Smooth muscle cell (in vitro differentiated cells): ENCODE measurements around the gene KANSL2. TPM values are rescaled to one million over a fixed set of nuclear protein-coding genes. Genes with fewer than 3 reads are reported as not detected.
"Not testable (repeated sequence)": the region's sequence is repeated elsewhere in the genome, so short reads cannot be mapped to it uniquely, and the experiment has no call there.

ENCODE experiments used
- DNase-seq: peaks from one replicate; lab custom pipeline; 2025; ENCODE audit not compliant: unreplicated experiment; lab: John Stamatoyannopoulos, UW
- H2AFZ ChIP-seq: fragments of 200-600 bp; sonication (generic); 2 replicates; pipeline ENCODE4 v1.6.0; 2016; ENCODE audit warnings: antibody characterized with exemption, low read depth, mild to moderate bottlenecking
- H3F3A ChIP-seq: fragments of 200-600 bp; sonication (generic); 2 replicates; pipeline ENCODE4 v1.6.0; 2017; ENCODE audit warnings: antibody characterized with exemption, low read depth
- H3K27ac ChIP-seq: fragments of 200-600 bp; sonication (generic); 2 replicates; pipeline ENCODE4 v1.5.1; 2016; ENCODE audit warnings: low read depth, mild to moderate bottlenecking
- H3K27me3 ChIP-seq: fragments of 200-600 bp; sonication (generic); 2 replicates; pipeline ENCODE4 v1.6.1; 2016; ENCODE audit warnings: low read depth, mild to moderate bottlenecking
- H3K36me3 ChIP-seq: fragments of 200-600 bp; sonication (generic); 2 replicates; pipeline ENCODE4 v1.5.1; 2016; ENCODE audit warnings: low read depth
- H3K4me1 ChIP-seq: fragments of 200-600 bp; sonication (generic); 2 replicates; pipeline ENCODE4 v1.5.1; 2016; ENCODE audit warnings: low read depth
- H3K4me2 ChIP-seq: fragments of 200-600 bp; sonication (generic); 2 replicates; pipeline ENCODE4 v1.6.0; 2016; ENCODE audit warnings: mild to moderate bottlenecking
- H3K4me3 ChIP-seq: fragments of 200-600 bp; sonication (generic); 2 replicates; pipeline ENCODE4 v1.5.1; 2016; ENCODE audit warnings: mild to moderate bottlenecking
- H3K79me2 ChIP-seq: fragments of 200-600 bp; sonication (generic); 2 replicates; pipeline ENCODE4 v1.6.0; 2016; ENCODE audit warnings: low read depth, mild to moderate bottlenecking
- H3K9ac ChIP-seq: fragments of 200-600 bp; sonication (generic); 2 replicates; pipeline ENCODE4 v1.6.0; 2016; ENCODE audit warnings: low read depth
- H3K9me3 ChIP-seq: fragments of 200-600 bp; sonication (generic); replicated peaks from 2 replicates; pipeline ENCODE4 v1.5.1; 2016; ENCODE audit warnings: low read depth
- H4K20me1 ChIP-seq: fragments of 200-600 bp; sonication (generic); 2 replicates; pipeline ENCODE4 v1.6.0; 2016; ENCODE audit warnings: low read depth
- WGBS: methylation state at CpG from one replicate; pipeline ENCODE4 v1.1.7; 2016; ENCODE audit warnings: low lambda C conversion rate; 5-methylcytosine and 5-hydroxymethylcytosine counted together
- polyA plus RNA-seq: library from polyadenylated mRNA; unstranded; fragments of >200 nt; fragmentation: Nextera tagmentation; extraction: Ambion mirVana; gene quantifications from 2 replicates; pipeline ENCODE4 v1.2.1, GENCODE V29; 2016
- total RNA-seq: library from RNA; depleted of rRNA; stranded (reverse); fragments of >200 nt; gene quantifications from 2 replicates; pipeline ENCODE4 v1.2.3, GENCODE V29; 2014
- TF ChIP-seq, protein P1 (sequence below): fragments of 200-600 bp; sonication (generic); IDR thresholded peaks from 2 replicates; pipeline ENCODE4 v1.5.1; 2017; ENCODE audit warnings: borderline replicate concordance, mild to moderate bottlenecking, antibody characterized with exemption; ENCODE audit not compliant: insufficient read depth, poor library complexity, severe bottlenecking

Gene KANSL2
- total and polyA plus RNA-seq, 2 experiments from 2014 or later: 29.7 to 40.7 TPM

DNA sequence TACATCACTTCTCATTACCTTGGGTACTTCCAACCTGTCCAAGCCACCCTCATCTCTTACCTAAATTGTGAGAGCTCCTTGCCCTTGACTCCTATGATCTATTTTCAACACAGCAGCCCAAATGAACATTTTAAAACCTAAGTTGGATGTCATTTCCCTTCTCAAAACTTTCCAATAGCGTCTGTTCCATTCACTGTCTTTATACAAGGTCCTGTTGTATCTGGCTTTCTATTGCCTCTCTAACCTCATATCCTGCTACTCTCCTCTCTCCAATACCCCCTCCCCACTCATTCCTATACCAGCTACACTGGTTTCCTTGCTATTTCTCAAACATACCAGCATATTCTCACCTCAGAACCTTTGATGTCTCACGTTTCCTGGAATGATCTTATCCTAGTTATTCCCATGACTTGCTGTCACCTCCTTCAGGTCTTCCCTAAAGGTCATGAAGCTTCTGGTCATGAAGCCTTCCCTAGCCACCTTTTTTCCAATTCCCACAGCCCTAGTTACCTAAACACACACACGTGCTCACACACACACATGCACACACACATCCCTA lies 4.1 kb upstream of the KANSL2 start:
- H3F3A ChIP-seq: peaks cover 4% of the 10 kb centered on the region
- peaks cover under 1% of the 10 kb centered on the region for H3K4me1 ChIP-seq
- no peak overlapping the region for H2AFZ ChIP-seq
- H3K27ac ChIP-seq: no peak overlapping the region
- no peak overlapping the region for H3K4me3 ChIP-seq
- no peak overlapping the region for H3K9ac ChIP-seq
- H3K9me3 ChIP-seq: no peaks in the 10 kb centered on the region
- H3K36me3 ChIP-seq: no peaks in the 10 kb centered on the region
- H3K27me3 ChIP-seq: no peaks in the 10 kb centered on the region
- no peak for DNase-seq
- no peak overlapping the region for H3K4me2 ChIP-seq
- WGBS: 61% methylated on average over 3 of the region's 3 CpGs
- H3K79me2 ChIP-seq: peaks cover 8% of the 10 kb centered on the region
- TF ChIP-seq, protein P1, sequence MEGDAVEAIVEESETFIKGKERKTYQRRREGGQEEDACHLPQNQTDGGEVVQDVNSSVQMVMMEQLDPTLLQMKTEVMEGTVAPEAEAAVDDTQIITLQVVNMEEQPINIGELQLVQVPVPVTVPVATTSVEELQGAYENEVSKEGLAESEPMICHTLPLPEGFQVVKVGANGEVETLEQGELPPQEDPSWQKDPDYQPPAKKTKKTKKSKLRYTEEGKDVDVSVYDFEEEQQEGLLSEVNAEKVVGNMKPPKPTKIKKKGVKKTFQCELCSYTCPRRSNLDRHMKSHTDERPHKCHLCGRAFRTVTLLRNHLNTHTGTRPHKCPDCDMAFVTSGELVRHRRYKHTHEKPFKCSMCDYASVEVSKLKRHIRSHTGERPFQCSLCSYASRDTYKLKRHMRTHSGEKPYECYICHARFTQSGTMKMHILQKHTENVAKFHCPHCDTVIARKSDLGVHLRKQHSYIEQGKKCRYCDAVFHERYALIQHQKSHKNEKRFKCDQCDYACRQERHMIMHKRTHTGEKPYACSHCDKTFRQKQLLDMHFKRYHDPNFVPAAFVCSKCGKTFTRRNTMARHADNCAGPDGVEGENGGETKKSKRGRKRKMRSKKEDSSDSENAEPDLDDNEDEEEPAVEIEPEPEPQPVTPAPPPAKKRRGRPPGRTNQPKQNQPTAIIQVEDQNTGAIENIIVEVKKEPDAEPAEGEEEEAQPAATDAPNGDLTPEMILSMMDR: no peak
- H4K20me1 ChIP-seq: peaks cover 18% of the 10 kb centered on the region

DNA sequence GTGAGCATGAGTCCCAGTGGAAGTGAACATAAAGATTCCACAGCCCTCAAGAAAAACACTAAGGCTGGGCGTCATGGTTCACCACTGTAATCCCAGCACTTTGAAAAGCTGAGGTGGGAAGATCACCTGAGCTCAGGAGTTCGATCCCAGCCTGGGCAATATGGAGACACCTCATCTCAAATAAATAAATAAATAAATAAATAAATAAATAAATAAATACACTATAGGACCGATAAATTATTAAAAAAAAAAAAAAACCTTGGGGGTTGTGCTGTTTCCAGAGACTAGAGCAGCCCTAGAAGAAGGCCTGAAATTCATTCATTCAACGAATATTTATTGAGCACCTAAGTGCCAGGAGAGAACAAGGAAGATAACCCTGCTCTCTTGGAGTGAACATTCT lies 1.5 kb upstream of the KANSL2 start:
- Histone ChIP-seq H3K9ac (no peak overlapping the region), H3K27me3 (no peaks in the 10 kb centered on the region), H3K4me3 (no peak overlapping the region), H3K79me2 (peaks cover 34% of the 10 kb centered on the region), H4K20me1 (peaks cover 31% of the 10 kb centered on the region), H3K4me1 (peaks cover 26% of the 10 kb centered on the region), H3K4me2 (no peak overlapping the region), H3K36me3 (peaks cover 10% of the 10 kb centered on the region), H3K9me3 (no peaks in the 10 kb centered on the region), H3K27ac (no peak overlapping the region), H3F3A (no peaks in the 10 kb centered on the region), H2AFZ (no peak overlapping the region)
- no peak for DNase-seq
- WGBS: 89% methylated on average over 4 of the region's 4 CpGs
- TF ChIP-seq, protein P1: no peak

DNA sequence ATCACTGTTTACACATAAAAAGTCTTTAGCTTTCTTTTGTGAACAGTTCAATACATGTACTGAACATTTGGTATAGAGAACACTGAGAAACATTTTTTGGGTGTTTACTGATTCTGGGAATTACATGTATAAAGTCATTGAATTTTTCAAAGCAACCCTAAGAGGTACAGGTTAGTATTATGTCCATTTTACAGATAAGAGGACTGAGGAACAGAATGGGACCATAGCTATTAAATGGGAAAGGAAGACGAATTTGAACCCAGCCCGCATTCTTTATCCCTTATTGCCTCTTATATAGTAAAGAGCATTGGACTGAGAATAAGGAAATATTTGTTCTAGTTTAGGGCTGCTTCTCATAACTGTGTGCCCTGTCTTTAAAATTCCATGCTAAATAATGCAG lies 889 bp upstream of the KANSL2 start:
- TF ChIP-seq, protein P1: no peak
- Histone ChIP-seq H3K27me3 (no peaks in the 10 kb centered on the region), H3K4me1 (peaks cover 32% of the 10 kb centered on the region), H3K79me2 (peaks cover 40% of the 10 kb centered on the region), H3F3A (no peaks in the 10 kb centered on the region), H2AFZ (peak overlapping the region; percentile 87), H3K27ac (no peak overlapping the region), H3K9ac (no peak overlapping the region), H3K36me3 (peaks cover 10% of the 10 kb centered on the region), H4K20me1 (peaks cover 37% of the 10 kb centered on the region), H3K4me3 (peak overlapping the region; percentile 91), H3K4me2 (peak overlapping the region; percentile 89), H3K9me3 (no peaks in the 10 kb centered on the region)
- no peak for DNase-seq
- WGBS: 86% methylated on average over 2 of the region's 2 CpGs

DNA sequence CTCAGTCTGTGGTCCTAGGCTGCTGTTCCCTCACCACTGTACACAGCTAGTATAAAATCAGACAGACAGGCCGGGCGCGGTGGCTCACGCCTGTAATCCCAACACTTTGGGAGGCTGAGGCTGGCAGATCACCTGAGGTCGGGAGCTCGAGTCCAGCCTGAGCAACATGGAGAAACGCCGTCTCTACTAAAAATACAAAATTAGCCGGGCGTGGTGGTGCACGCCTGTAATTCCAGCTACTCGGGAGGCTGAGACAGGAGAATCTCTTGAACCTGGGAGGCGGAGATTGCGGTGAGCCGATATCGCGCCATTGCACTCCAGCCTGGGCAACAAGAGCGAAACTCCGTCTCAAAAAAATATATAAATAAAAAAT lies 481 bp upstream of the KANSL2 start:
- H3K9me3 ChIP-seq, DNase-seq, H3K36me3 ChIP-seq, H3F3A ChIP-seq, H3K27me3 ChIP-seq, H3K27ac ChIP-seq, H3K9ac ChIP-seq: not testable (repeated sequence)
- Histone ChIP-seq H4K20me1 (peaks cover 41% of the 10 kb centered on the region), H2AFZ (peak overlapping the region; percentile 87), H3K79me2 (peaks cover 43% of the 10 kb centered on the region), H3K4me1 (peaks cover 36% of the 10 kb centered on the region), H3K4me2 (peak overlapping the region; percentile 89), H3K4me3 (peak overlapping the region; percentile 91)
- WGBS: 17% methylated on average over 19 of the region's 19 CpGs
